NCI-H446 (cell line): ENCODE data around the gene CRISPLD2.

ENCODE experiments used
- DNase-seq, 2 experiments: peaks; one replicate each; lab custom pipeline; 2025; lab: John Stamatoyannopoulos, UW

Gene CRISPLD2

GRCh38 chr16:84957792-84958191 lies 138.0 kb downstream of the CRISPLD2 start:
- no peak for DNase-seq
